Measurements from ENCODE around the gene OTUD5.
"Not testable (repeated sequence)": the region's sequence is repeated elsewhere in the genome, so short reads cannot be mapped to it uniquely, and the experiment has no call there.

The OTUD5 gene, protein sequence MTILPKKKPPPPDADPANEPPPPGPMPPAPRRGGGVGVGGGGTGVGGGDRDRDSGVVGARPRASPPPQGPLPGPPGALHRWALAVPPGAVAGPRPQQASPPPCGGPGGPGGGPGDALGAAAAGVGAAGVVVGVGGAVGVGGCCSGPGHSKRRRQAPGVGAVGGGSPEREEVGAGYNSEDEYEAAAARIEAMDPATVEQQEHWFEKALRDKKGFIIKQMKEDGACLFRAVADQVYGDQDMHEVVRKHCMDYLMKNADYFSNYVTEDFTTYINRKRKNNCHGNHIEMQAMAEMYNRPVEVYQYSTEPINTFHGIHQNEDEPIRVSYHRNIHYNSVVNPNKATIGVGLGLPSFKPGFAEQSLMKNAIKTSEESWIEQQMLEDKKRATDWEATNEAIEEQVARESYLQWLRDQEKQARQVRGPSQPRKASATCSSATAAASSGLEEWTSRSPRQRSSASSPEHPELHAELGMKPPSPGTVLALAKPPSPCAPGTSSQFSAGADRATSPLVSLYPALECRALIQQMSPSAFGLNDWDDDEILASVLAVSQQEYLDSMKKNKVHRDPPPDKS

DNA sequence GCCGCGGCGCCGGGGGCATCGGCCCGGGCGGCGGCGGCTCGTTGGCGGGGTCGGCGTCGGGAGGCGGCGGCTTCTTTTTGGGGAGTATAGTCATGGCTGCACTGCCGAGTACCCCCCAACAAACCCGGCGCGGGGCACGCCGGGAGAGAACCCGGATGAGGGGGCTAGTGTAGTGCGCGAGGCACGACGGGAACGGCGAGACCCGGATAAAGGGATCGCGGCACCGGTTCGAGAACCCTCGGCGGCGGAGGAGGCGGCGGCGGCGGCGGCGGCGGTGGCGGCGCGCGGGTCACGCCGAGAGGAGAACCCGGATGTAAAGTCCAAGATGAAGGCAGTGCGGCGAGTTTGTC lies at the start of gene OTUD5:
TSS of gene OTUD5 (minus strand) at position 131 of the 350 bp plus-strand sequence. CDS start at position 94, 37 bp downstream.
- DNase-seq, result no peak

DNA sequence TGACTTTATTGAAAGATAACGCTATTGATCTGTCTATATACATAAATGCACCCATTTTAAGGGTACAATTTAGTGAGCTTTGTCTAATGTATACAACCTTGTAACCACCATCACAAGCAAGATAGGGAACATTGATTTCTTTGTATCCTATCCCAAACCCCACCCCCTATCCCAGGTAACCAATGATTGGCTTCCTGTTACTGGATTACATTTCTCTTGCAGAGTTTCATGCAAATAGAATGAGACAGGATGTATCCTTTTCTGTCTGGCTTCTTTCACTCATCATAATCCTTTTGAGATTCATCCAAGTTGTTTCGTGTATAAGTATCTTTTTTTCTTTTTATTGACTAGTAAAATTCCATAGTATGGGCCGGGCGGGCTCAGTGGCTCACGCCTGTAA lies 46.3 kb upstream of the OTUD5 start:
- no peak for DNase-seq

GRCh38 chrX:49002091-49002935 lies 44.9 kb upstream of the OTUD5 start, which contains the start of gene GRIPAP1:
Gene GRIPAP1 (minus strand): TSS chrX:49002264. CDS start chrX:49002229, 35 bp downstream.
- peak; percentile 80 for DNase-seq

DNA sequence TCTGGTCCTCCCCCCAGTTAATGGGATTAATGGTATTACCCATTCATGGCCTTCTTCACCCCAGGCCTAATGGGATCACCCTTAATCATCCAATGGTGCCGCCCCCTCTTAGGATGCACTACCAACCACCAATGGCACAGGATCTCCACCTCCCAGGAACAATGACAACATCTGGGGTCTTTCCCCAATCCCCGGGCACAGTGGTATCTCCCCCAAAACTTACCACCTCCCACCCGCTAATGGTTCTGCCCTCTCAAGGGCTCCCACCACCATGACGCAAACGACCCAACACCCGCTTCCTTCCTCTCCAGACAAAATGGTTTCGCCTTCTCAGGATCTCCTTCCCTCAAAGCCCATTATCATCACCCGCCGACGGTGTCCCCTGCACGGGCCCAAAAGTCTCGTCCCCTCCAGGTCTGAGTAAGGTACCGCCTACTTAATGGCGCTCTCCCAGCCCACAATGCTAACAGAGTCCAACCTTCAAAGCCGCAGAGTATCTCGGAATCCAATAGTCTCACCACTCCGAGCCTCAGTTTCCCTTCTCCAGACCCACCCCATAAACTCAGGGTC lies 44.2 kb upstream of the OTUD5 start:
- DNase-seq, result peak; percentile 14

DNA sequence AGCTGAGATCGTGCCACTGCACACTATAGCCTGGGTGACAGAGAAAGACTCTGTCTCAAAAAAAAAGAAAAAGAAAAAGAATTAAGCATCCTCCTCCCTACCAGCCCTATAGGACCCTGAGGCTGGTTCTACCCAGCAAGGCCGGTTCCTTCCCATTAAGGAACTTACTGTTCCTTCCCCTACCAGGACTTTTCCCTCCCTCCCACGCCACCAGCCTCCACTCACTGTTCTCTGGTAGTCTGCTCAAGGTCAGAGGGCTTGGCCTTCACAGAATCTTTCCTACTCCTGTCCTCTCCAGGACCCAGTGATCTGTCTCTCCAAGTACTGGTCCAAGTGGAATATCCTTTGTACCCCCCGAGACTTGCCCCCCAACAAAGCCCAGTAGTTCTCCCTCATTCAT lies 43.2 kb upstream of the OTUD5 start:
- no peak for DNase-seq

DNA sequence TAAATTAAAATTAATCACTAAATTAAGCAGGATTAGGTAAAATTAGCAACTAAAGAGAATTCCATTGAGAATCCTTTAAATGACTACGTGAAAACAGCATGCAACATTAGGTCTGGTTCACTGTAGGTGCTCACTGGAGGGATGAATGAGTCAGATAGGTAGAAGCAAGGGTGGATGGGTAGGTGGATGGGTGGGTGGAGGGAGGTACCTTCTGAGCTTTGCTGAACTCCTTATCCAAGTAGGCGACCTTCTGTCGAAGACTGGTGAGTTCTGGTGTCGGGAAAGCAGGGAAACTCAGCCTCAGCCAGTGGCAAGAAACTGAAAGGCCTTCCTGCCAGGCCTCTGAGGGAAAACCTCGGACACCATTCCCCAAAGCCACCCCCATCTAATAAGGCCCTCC lies 41.6 kb upstream of the OTUD5 start:
- no peak for DNase-seq

DNA sequence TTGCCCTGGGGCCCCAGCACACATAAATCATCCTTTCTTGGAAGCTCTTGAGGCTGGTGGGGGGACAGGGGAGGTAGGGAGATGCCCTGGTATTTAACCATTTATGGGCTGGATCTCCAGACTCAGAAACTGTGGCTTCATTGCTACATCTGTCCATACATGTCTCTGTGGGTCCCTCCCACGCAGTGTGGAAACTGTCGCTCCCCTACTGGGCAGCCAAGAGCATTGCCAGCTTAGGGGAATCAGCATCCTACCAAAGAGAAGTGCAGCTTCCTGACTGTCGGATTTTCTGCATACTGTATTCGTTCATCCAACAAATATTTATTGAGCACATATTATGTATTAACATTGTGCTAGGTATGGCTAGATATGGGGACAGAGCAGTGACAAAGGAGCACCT lies 41.0 kb upstream of the OTUD5 start:
- no peak for DNase-seq

- no peak for DNase-seq
Measured at GRCh38 chrX:48997865-48998264, 40.5 kb upstream of the OTUD5 start.

DNA sequence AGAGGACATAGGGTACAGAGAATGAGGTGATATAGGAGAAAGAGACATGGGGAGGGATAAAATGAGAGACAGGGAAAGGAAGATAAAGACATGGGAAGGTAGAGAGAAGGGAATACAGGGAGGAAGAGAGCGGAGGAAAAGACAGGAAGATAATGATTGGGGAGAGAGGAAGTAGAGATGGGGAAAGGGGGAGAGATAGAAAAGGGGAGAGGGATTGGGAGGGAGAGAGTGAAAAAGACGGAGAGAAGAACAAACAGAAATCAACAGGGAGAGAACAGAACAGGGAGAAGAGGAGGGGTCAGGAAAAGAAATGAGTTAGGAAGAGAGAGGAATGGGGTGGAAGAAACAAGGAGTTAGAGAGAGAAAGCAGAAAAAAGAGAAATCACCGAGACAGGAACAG lies 40.0 kb upstream of the OTUD5 start:
- no peak for DNase-seq

DNA sequence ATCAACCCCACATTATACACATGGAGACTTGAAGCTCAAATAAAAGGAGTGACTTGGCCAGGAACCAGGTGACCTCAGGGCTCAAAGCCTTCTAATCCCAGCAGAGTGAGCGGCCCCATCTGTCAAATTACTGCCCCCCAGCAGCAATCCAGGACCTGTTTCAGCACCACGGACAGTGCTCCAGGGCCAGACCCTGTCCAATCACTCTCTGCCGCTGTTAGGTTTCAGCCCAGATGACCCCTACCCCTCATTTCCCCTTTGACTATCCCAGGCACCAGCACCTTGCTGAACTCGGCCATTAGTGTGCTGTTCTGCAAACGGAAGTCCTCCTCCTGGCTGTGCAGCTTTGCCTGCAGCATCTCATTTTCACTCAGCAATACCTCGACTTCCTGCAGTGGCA lies 39.6 kb upstream of the OTUD5 start:
- no peak for DNase-seq

DNA sequence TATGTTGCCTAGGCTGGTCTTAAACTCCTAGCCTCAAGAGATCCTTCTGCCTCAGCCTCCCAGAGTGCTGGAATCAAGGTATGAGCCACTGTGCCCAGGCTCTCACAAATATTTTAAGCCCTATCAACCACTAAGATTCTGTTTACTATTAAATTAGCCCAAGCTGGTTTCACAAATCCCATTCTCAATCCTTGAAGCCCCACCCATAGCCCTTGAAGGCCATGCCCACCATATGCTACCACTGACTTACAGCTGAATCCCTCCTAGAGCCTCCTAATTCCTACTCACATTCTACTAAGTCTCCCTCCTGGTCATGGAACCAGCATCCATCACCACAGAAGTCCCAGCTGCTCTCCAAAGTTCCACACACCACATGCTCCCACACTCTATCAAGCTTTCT lies 34.9 kb upstream of the OTUD5 start:
- no peak for DNase-seq

DNA sequence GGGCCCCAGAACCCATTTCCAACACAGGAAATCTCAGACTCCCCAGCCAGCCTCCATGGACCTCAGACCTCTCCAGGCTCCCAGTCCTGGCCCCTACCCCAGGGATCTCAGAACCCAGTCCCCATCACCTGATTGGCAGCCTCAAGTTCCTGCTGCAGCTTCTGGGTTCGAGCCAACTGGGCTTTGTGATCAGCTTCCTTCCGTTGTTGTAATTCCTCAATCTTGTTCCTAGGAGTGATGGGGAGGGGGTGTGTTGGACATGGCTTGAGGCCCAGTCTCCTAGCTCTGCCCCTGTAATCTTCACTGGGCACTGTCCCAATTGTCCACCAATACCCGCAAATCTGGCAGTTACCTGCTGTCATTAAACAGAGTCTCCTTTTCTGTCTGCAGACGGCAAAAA lies 32.1 kb upstream of the OTUD5 start:
- no peak for DNase-seq

DNA sequence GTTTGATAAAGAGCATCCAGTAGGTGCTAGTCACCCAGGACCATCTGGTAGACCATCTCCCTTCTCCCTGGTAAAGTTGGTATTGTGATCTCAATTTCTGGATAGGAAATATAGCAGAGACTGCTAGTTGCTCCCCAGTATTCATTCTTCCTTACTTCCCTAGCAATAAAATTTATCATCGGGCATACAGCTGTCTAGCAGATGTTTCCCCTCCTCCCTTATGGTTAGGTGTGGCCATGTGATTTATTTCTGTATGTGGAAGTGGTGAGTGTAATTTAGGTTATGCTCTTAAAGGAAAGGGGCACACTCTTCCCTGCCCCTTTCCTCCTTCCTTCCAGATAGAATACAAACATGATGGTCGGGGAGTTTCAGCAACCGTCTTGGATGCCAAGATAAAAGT lies 26.5 kb upstream of the OTUD5 start:
- no peak for DNase-seq

DNA sequence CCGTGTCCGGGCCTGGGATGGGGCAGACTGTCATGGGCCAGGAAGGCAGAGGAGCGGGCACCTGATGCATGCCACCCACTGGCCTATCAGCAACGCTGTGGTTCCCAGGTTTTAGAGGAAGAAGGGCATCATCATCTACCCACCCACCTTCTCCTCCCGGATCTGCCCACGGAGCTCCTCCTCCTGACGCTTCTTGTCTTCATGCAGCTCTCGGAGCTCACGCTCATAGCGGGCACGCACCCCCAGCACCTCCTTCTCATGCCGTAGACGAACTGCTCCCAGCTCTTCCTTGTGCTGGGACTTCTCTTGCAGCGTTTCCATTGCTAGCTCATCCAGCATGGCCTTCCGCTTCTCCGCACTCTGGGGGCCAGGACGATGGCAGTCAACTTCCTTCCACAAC lies 25.7 kb upstream of the OTUD5 start:
- no peak for DNase-seq

DNA sequence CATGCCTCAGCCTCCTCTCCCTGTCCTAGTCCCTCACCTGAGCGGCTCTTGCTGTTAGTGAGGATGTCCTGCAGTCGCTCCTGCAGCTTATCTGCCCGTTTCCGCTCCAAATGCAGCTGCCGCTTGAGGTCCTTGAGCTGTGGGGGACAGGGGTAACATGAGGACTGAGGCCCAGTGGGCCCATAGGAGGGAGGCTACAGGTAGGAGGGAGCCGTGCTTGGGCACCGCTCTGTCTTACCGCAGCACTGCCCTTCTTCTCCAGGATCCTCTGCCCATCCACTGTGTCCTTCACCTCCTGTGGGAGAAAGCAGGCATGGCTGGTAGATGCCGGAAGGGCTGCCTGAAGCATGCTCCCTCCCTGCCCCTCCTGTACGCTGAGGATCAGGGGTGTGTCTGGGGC lies 23.8 kb upstream of the OTUD5 start:
- no peak for DNase-seq

DNA sequence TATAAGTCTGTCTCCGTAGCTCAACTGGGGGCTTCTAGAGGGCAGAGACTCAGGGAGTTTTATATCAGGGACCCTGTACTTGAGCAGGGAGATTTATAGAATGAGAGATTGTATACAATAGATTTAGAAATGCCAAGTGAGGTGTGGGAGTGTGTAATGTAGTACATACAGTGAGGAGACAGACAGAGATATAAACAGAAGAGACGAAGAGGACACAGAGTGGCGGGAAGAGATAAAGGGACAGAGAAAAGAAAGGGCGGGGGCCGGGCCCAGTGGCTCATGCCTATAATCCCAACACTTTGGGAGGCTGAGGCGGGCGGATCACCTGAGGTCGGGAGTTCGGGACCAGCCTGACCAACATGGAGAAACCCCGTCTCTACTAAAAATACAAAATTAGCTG lies 22.9 kb upstream of the OTUD5 start:
- DNase-seq, result not testable (repeated sequence)

- DNase-seq, result no peak
Measured at GRCh38 chrX:48978226-48978625, 20.8 kb upstream of the OTUD5 start.

GRCh38 chrX:48976086-48976485 lies 18.7 kb upstream of the OTUD5 start:
- no peak for DNase-seq

DNA sequence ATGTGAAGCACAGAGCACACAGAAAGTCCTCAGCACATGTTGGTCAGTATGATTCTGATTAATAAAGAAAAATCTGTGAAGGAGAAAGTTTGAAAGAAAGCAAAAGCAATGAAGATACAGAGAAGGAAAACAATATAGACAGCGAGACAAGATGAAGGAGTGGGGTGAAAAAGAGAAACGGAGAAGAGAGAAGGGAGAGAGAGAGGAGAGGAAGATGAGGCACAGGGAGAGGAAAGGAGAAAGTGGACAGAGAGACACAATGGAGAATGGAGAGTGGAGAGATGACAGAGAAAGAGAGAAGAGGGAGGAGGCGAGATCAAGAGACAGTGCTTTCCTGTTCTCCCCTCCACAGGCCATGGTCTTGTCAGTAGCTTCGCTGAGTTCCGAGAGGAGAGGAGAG lies 18.1 kb upstream of the OTUD5 start:
- no peak for DNase-seq

DNA sequence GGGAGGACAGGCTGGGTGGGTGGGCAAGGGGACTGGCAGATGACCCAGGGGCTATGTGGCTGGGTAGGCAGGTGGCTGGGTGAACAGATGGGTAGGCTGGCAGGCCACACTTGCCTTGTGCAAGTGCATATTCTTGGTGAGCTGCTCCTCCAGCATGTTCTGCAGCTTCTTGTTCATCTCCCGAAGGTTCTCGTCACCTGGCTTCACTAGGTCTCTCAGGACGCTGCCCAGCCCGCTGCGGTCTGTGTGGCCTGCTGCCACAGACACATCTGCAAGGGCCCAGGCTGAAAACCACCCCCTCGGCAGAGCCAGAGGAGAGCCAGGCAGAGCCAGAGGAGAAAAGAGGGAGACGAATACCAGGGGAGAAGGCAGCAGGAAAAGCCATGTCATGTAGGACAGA lies 17.6 kb upstream of the OTUD5 start:
- no peak for DNase-seq

- DNase-seq, result no peak
Measured at GRCh38 chrX:48974574-48974973, 17.2 kb upstream of the OTUD5 start.

DNA sequence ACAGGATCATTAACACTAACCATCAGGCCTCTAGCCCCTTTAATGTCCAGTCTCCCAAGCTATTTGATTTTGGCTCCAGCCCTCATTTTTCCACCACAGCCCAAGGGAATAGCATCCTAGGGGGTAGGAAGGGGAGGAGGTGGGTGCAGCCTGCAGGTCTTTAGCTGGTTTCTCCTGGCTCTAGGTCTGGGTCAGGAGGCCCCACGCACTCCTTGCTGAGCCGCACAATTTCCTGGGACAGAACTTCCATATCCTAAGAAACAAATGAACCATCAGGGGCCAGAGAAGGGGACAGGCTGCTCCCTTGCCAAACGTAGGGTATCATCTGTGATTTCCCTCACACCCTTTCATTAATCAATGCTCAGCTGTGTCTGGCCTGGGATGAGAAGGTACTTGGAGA lies 16.6 kb upstream of the OTUD5 start:
- no peak for DNase-seq

All from DMS 273 treated with DMSO at 0.1 percent for 48 hours (cell line).